Measurements from ENCODE around the gene PDE6A. TPM values are rescaled to one million over a fixed set of nuclear protein-coding genes. Genes with fewer than 3 reads are reported as not detected.

PDE6A gene
- total RNA-seq, 1 experiment from 2014 or later = not detected

- Histone ChIP-seq H2BK120ac (ENCODE audit: low read depth, low read length, poor library complexity, severe bottlenecking) (no peak overlapping the region), H3K9me3 (ENCODE audit: control insufficient read depth, low read depth, low read length) (no peaks in the 10 kb centered on the region), H3K4me2 (ENCODE audit: insufficient read depth, insufficient read length, low read length) (no peak overlapping the region), H4K20me1 (ENCODE audit: control insufficient read depth, insufficient read depth, insufficient read length) (no peaks in the 10 kb centered on the region), H3K23ac (ENCODE audit: insufficient read length, low read depth, low read length) (no peak overlapping the region), H3K56ac (ENCODE audit: insufficient read length, low read depth, low read length) (no peak overlapping the region), H2AK5ac (ENCODE audit: insufficient read length, low read length) (no peak overlapping the region), H3K4me1 (ENCODE audit: insufficient read depth, low read length) (no peaks in the 10 kb centered on the region), H3K27ac (ENCODE audit: insufficient read length, low read depth, low read length) (no peak overlapping the region), H2AFZ (ENCODE audit: low read length) (no peak overlapping the region), H3K79me2 (ENCODE audit: insufficient read depth, low read length) (no peaks in the 10 kb centered on the region), H4K5ac (ENCODE audit: insufficient read length, low read depth, low read length) (no peak overlapping the region), H3K27me3 (ENCODE audit: insufficient read depth, low read length) (no peaks in the 10 kb centered on the region), H3K23me2 (ENCODE audit: insufficient read length, low read depth, low read length, poor library complexity, severe bottlenecking) (no peaks in the 10 kb centered on the region), H4K91ac (ENCODE audit: insufficient read length, low read depth, low read length) (no peak overlapping the region), H2BK20ac (ENCODE audit: low read depth, low read length, poor library complexity, severe bottlenecking) (no peak overlapping the region), H3K18ac (ENCODE audit: insufficient read length, low read depth, low read length) (no peak overlapping the region), H4K8ac (replicated peaks; ENCODE audit: insufficient read length, low read depth, low read length) (no peak overlapping the region), H3K4ac (ENCODE audit: low read depth, low read length) (no peak overlapping the region), H3K79me1 (ENCODE audit: insufficient read depth, low read depth, low read length, poor library complexity, severe bottlenecking) (no peaks in the 10 kb centered on the region), H2BK5ac (ENCODE audit: insufficient read length, low read length) (no peak overlapping the region), H3K9ac (ENCODE audit: extremely low read depth, insufficient read length, low read length) (no peak overlapping the region), H2BK15ac (ENCODE audit: low read depth, low read length) (no peak overlapping the region), H2BK12ac (ENCODE audit: insufficient read length, low read depth, low read length) (no peak overlapping the region), H3T11ph (ENCODE audit: low read length) (no peak overlapping the region), H3K14ac (ENCODE audit: insufficient read depth, low read length) (no peak overlapping the region)
- no peaks in the 10 kb centered on the region for H3K9me3 Mint-ChIP-seq
- TF ChIP-seq, protein P1, sequence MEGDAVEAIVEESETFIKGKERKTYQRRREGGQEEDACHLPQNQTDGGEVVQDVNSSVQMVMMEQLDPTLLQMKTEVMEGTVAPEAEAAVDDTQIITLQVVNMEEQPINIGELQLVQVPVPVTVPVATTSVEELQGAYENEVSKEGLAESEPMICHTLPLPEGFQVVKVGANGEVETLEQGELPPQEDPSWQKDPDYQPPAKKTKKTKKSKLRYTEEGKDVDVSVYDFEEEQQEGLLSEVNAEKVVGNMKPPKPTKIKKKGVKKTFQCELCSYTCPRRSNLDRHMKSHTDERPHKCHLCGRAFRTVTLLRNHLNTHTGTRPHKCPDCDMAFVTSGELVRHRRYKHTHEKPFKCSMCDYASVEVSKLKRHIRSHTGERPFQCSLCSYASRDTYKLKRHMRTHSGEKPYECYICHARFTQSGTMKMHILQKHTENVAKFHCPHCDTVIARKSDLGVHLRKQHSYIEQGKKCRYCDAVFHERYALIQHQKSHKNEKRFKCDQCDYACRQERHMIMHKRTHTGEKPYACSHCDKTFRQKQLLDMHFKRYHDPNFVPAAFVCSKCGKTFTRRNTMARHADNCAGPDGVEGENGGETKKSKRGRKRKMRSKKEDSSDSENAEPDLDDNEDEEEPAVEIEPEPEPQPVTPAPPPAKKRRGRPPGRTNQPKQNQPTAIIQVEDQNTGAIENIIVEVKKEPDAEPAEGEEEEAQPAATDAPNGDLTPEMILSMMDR (conservative IDR thresholded peaks at IDR 0.05) = no peak
- H3K36me3 Mint-ChIP-seq (ENCODE audit: insufficient read depth in 1 of 3, low read depth in 3 of 3) = peaks cover 0 to 7% (median 0%) of the 10 kb centered on the region in 3 experiments; a peak in 4 of 7 replicates
- no CpG with 5 or more reads among the region's 30 CpGs for WGBS (ENCODE audit: extremely low coverage, insufficient read length, low lambda C conversion rate)
- H3K4me1 Mint-ChIP-seq = peaks cover 2 to 3% of the 10 kb centered on the region in 2 experiments; a peak in 1 of 4 replicates
- DNase-seq = no peak
- H3K27me3 Mint-ChIP-seq (ENCODE audit: low read depth) = no peaks in the 10 kb centered on the region; the same call in 1 of the 2 replicates
- H3K4me3 Mint-ChIP-seq = no peak overlapping the region
- no peak overlapping the region; a peak in 1 of 7 replicates for H3K27ac Mint-ChIP-seq
These were observed 111.3 kb downstream of the PDE6A start for GRCh38 chr5:149833116-149833827.
